Heart left ventricle (tissue), 16 donors: ENCODE measurements around the gene FNDC3B. TPM values are rescaled to one million over a fixed set of nuclear protein-coding genes. Genes with fewer than 3 reads are reported as not detected.

ENCODE experiments used
- ATAC-seq, 4 donors: fragments of 200-7000 bp; cut with Tn5 transposase; one replicate each; pipeline ENCODE4 v1.9.1; 2020 to 2022; ENCODE audit warnings: moderate library complexity in 4 of 4, mild to moderate bottlenecking in 3 of 4, moderate number of reproducible peaks in 1 of 4
- DNase-seq, 5 donors: peaks; one replicate each; pipeline ENCODE4 v3.0.0-alpha.2; 2020
- H3K27ac ChIP-seq, 12 donors: fragments of 200-600 bp; sonication (generic) in 4 of 12; one replicate each; pipeline versions ENCODE4 v1.5.0 to v1.8.0; 2016 to 2022; ENCODE audit warnings: mild to moderate bottlenecking in 2 of 12
- H3K27me3 ChIP-seq, 9 donors: fragments of 200-600 bp; sonication (generic) in 2 of 9; one replicate each; pipeline versions ENCODE4 v1.5.1 to v1.8.0; 2016 to 2022; ENCODE audit warnings: mild to moderate bottlenecking in 3 of 9
- H3K36me3 ChIP-seq, 9 donors: fragments of 200-600 bp; sonication (generic) in 2 of 9; one replicate each; pipeline versions ENCODE4 v1.5.0 to v1.8.0; 2018 to 2022; ENCODE audit warnings: mild to moderate bottlenecking in 2 of 9
- H3K4me1 ChIP-seq, 12 donors: fragments of 200-600 bp; sonication (generic) in 4 of 12; one replicate each; pipeline versions ENCODE4 v1.5.0 to v1.8.0; 2016 to 2022; ENCODE audit warnings: mild to moderate bottlenecking in 3 of 12
- H3K4me3 ChIP-seq, 12 donors: fragments of 200-600 bp; sonication (generic) in 4 of 12; one replicate each; pipeline versions ENCODE4 v1.5.0 to v1.8.0; 2017 to 2022; ENCODE audit warnings: mild to moderate bottlenecking in 9 of 12, moderate library complexity in 4 of 12
- H3K9me3 ChIP-seq, 12 donors: fragments of 200-600 bp; sonication (generic) in 4 of 12; one replicate each; pipeline versions ENCODE4 v1.5.0 to v1.8.0; 2016 to 2022; ENCODE audit warnings: mild to moderate bottlenecking in 1 of 12
- CTCF ChIP-seq, 12 donors: fragments of 200-600 bp; sonication (generic) in 4 of 12; IDR thresholded peaks; one replicate each; pipeline versions ENCODE4 v1.5.0 to v1.8.0; 2018 to 2022; ENCODE audit warnings: antibody characterized with exemption in 12 of 12, mild to moderate bottlenecking in 5 of 12
- POLR2A ChIP-seq, 2 donors: fragments of 450-650 bp; IDR thresholded peaks; one replicate each; pipeline ENCODE4 v1.6.1; 2017; ENCODE audit warnings: antibody characterized with exemption in 2 of 2, mild to moderate bottlenecking in 2 of 2, moderate library complexity in 2 of 2
- WGBS, 4 donors: extraction: QIAGEN DNeasy Blood & Tissue Kit in 2 of 4; methylation state at CpG; one replicate each; pipeline versions ENCODE4 v1.1.5 to v1.1.7; 2013 to 2018; 5-methylcytosine and 5-hydroxymethylcytosine counted together
- intact Hi-C, 10 donors: fragments of 100-400 bp; cut with DNase I; formaldehyde crosslinking; loops; one replicate each; pipeline versions ENCODE4 v1.11.1 to v1.14.2; 2022
- polyA plus RNA-seq, 2 donors: library from polyadenylated mRNA; stranded (reverse); fragments of 200-250 nt; gene quantifications; one replicate each; pipeline ENCODE4 v1.2.3, GENCODE V29; 2013
- total RNA-seq, 9 donors: library from RNA; depleted of rRNA in 2 of 9; stranded (reverse); fragments of >200 nt in 2 of 9; fragmentation: NEBNext Ultra II Directional in 3 of 9; extraction: Animal tissue kit (Norgen Biotek cat#: 25700) in 3 of 9; gene quantifications; one replicate each; pipeline versions ENCODE4 v1.1.0 to v1.2.4, GENCODE V29; 2016 to 2023
- donor health status: ischemic (EF 13 %, LVEDD 7.1; RV severe dilation, severe dysfunction).
- donor health status: healthy with polysubstance abuse.
- donor health status: DM: no; HTN: yes; CAD: no.
- donor health status: DM: no; HTN: no; CAD: no.
- donor health status: ischemic (EF 25% LVEDD 6.9; RV normal size, moderate dysfunction).
- donor health status: ischemic (EF 25% LVEDD 5.7; RV mildly dilated, moderate dysfunction).
- donor health status: healthy.
- donor health status: DM: yes; HTN: yes; CAD: no.
- donor health status: ischemic (EF 35%, LVEDD 5.7; RV mildly dilated, moderate dysfunction).
- donor health status: nonischemic (EF 11% LVEDD 7.7; RV severe dilation, severe dysfunction).
- donor health status: DM: yes; HTN: yes; CAD: no.
- donor health status: PGD.
- donor health status: ischemic (EF 29% LVEDD 5.4; RV normal size, mild dysfunction).
- donor health status: nonischemic (EF 23%, LVEDD 6.1; RV moderate dilation, normal function).

FNDC3B gene
- total and polyA plus RNA-seq, 11 donors = 9.4 to 113 (median 68.2) TPM

GRCh38 chr3:172273378-172273777 lies 234.0 kb downstream of the FNDC3B start:
- no peak for ATAC-seq
- Histone ChIP-seq H3K27ac (peak overlapping the region in 4 of 12 donors; percentile 3 to 28 (median 24)), H3K36me3 (peaks cover 0 to 49% (median 14%) of the 10 kb centered on the region in 9 donors), H3K9me3 (no peaks in the 10 kb centered on the region), H3K4me1 (peaks cover 0 to 61% (median 20%) of the 10 kb centered on the region in 12 donors), H3K4me3 (no peak overlapping the region), H3K27me3 (no peaks in the 10 kb centered on the region)
- 87 to 100% (median 98%) methylated on average over 1 of the region's 1 CpG for WGBS, 4 donors
- TF ChIP-seq CTCF (IDR thresholded peaks at IDR 0.05) (no peak), POLR2A (IDR thresholded peaks at IDR 0.05) (no peak)
- DNase-seq = no peak
- intact Hi-C loops = no loop called here

- Histone ChIP-seq H3K27ac (peak overlapping the region in 1 of 12 donors; percentile 22), H3K9me3 (no peaks in the 10 kb centered on the region), H3K27me3 (no peaks in the 10 kb centered on the region), H3K36me3 (peaks cover 0 to 42% (median 9%) of the 10 kb centered on the region in 9 donors), H3K4me3 (no peak overlapping the region), H3K4me1 (peaks cover 0 to 73% (median 31%) of the 10 kb centered on the region in 12 donors)
- WGBS, 4 donors = 86 to 93% (median 89%) methylated on average over 2 of the region's 2 CpGs
- intact Hi-C loops = no loop called here
- ATAC-seq (peak in 1 of 4 donors; percentile 40), DNase-seq (no peak)
- TF ChIP-seq CTCF (IDR thresholded peaks at IDR 0.05) = no peak
- TF ChIP-seq POLR2A (IDR thresholded peaks at IDR 0.05) = no peak
Observed at GRCh38 chr3:172274906-172275305, 235.5 kb downstream of the FNDC3B start.

GRCh38 chr3:172275586-172275985 lies 236.2 kb downstream of the FNDC3B start:
- DNase-seq = no peak
- no peak for TF ChIP-seq POLR2A (IDR thresholded peaks at IDR 0.05)
- WGBS, 4 donors = 83 to 92% (median 85%) methylated on average over 1 of the region's 1 CpG
- Histone ChIP-seq H3K27me3 (no peaks in the 10 kb centered on the region), H3K4me3 (no peak overlapping the region), H3K27ac (peak overlapping the region in 1 of 12 donors; percentile 22), H3K36me3 (peaks cover 0 to 35% (median 3%) of the 10 kb centered on the region in 9 donors), H3K4me1 (peaks cover 0 to 80% (median 38%) of the 10 kb centered on the region in 12 donors), H3K9me3 (no peaks in the 10 kb centered on the region)
- ATAC-seq = no peak
- intact Hi-C loops = no loop called here

GRCh38 chr3:172276103-172276502 lies 236.7 kb downstream of the FNDC3B start:
- intact Hi-C loops = no loop called here
- DNase-seq = no peak
- TF ChIP-seq POLR2A (IDR thresholded peaks at IDR 0.05) = no peak
- peak in 3 of 12 donors; percentile 14 to 34 (median 29) for TF ChIP-seq CTCF (IDR thresholded peaks at IDR 0.05)
- Histone ChIP-seq H3K4me1 (peaks cover 0 to 82% (median 41%) of the 10 kb centered on the region in 12 donors), H3K27me3 (no peaks in the 10 kb centered on the region), H3K27ac (peak overlapping the region in 1 of 12 donors; percentile 22), H3K9me3 (no peaks in the 10 kb centered on the region), H3K4me3 (no peak overlapping the region), H3K36me3 (peaks cover 0 to 31% (median 3%) of the 10 kb centered on the region in 9 donors)
- ATAC-seq = no peak

- Histone ChIP-seq H3K36me3 (peaks cover 0 to 26% (median 3%) of the 10 kb centered on the region in 9 donors), H3K27me3 (no peaks in the 10 kb centered on the region), H3K9me3 (no peaks in the 10 kb centered on the region), H3K27ac (no peak overlapping the region), H3K4me3 (no peak overlapping the region), H3K4me1 (peaks cover 0 to 87% (median 39%) of the 10 kb centered on the region in 12 donors)
- TF ChIP-seq CTCF (IDR thresholded peaks at IDR 0.05) = no peak
- TF ChIP-seq POLR2A (IDR thresholded peaks at IDR 0.05) = no peak
- 93 to 96% (median 95%) methylated on average over 5 of the region's 5 CpGs for WGBS, 4 donors
- DNase-seq = no peak
- no peak for ATAC-seq
- intact Hi-C loops = no loop called here
Observed at GRCh38 chr3:172277151-172277652, 237.8 kb downstream of the FNDC3B start.
